Measurements from ENCODE around the gene DIDO1. TPM values are rescaled to one million over a fixed set of nuclear protein-coding genes. Genes with fewer than 3 reads are reported as not detected.

DIDO1 gene
- total RNA-seq, 4 donors from 2014 or later, result 24.2 to 39.3 (median 28.7) TPM

GRCh38 chr20:62898970-62899632 lies 27.2 kb downstream of the DIDO1 start:
- no peak for ATAC-seq
- TF ChIP-seq CTCF (IDR thresholded peaks at IDR 0.05 in 4 of 5, conservative IDR thresholded peaks at IDR 0.05 in 1 of 5), result no peak
- TF ChIP-seq POLR2A (IDR thresholded peaks at IDR 0.05), result no peak
- Histone ChIP-seq H3K4me1 (peaks cover 5 to 12% of the 10 kb centered on the region in 2 donors), H3K9me3 (no peaks in the 10 kb centered on the region), H3K27me3 (peaks cover 0 to 3% (median 0%) of the 10 kb centered on the region in 3 donors), H3K4me3 (no peak overlapping the region), H3K36me3 (peaks cover 0 to 44% of the 10 kb centered on the region in 2 donors), H3K27ac (no peak overlapping the region)
- no peak for DNase-seq
- intact Hi-C loops (cut with DNase I; ENCODE audit: low total_unique reads), result no loop called here
- in situ Hi-C loops (cut with MboI; ENCODE audit: low sequenced_read_pairs in 4 of 4), result loop anchor here in 3 of 4 donors (5.0 to 25.0 kb wide), 3 partner anchors 113 to 116 kb away; partner anchors contain the start of gene BHLHE23 (in 1 of the 3)

GRCh38 chr20:62898093-62898964 lies 28.0 kb downstream of the DIDO1 start:
- in situ Hi-C loops (cut with MboI; ENCODE audit: low sequenced_read_pairs in 4 of 4) (loop anchor here in 3 of 4 donors (5.0 to 25.0 kb wide), 3 partner anchors 114 to 116 kb away; partner anchors contain the start of gene BHLHE23 (in 1 of the 3)), intact Hi-C loops (cut with DNase I; ENCODE audit: low total_unique reads) (no loop called here)
- ATAC-seq (no peak), DNase-seq (no peak)
- Histone ChIP-seq H3K4me3 (no peak overlapping the region), H3K27me3 (peaks cover 0 to 3% (median 0%) of the 10 kb centered on the region in 3 donors), H3K9me3 (no peaks in the 10 kb centered on the region), H3K27ac (no peak overlapping the region), H3K36me3 (peaks cover 0 to 44% of the 10 kb centered on the region in 2 donors), H3K4me1 (peaks cover 5 to 12% of the 10 kb centered on the region in 2 donors)
- no peak for TF ChIP-seq CTCF (IDR thresholded peaks at IDR 0.05 in 4 of 5, conservative IDR thresholded peaks at IDR 0.05 in 1 of 5)
- TF ChIP-seq POLR2A (IDR thresholded peaks at IDR 0.05), result no peak

GRCh38 chr20:62897666-62898065 lies 28.6 kb downstream of the DIDO1 start:
- Histone ChIP-seq H3K4me3 (no peak overlapping the region), H3K36me3 (peaks cover 0 to 44% of the 10 kb centered on the region in 2 donors), H3K27me3 (peaks cover 0 to 3% (median 0%) of the 10 kb centered on the region in 3 donors), H3K27ac (no peak overlapping the region), H3K4me1 (peaks cover 5 to 12% of the 10 kb centered on the region in 2 donors), H3K9me3 (no peaks in the 10 kb centered on the region)
- TF ChIP-seq CTCF (IDR thresholded peaks at IDR 0.05 in 4 of 5, conservative IDR thresholded peaks at IDR 0.05 in 1 of 5) (no peak), POLR2A (IDR thresholded peaks at IDR 0.05) (no peak)
- ATAC-seq (no peak), DNase-seq (no peak)
- intact Hi-C loops (cut with DNase I; ENCODE audit: low total_unique reads) (no loop called here), in situ Hi-C loops (cut with MboI; ENCODE audit: low sequenced_read_pairs in 4 of 4) (loop anchor here in 3 of 4 donors (5.0 to 25.0 kb wide), 3 partner anchors 115 to 117 kb away; partner anchors contain the start of gene BHLHE23 (in 1 of the 3))

GRCh38 chr20:62896526-62896925 lies 29.8 kb downstream of the DIDO1 start:
- no peak for TF ChIP-seq POLR2A (IDR thresholded peaks at IDR 0.05)
- no peak for TF ChIP-seq CTCF (IDR thresholded peaks at IDR 0.05 in 4 of 5, conservative IDR thresholded peaks at IDR 0.05 in 1 of 5)
- DNase-seq (no peak), ATAC-seq (no peak)
- H3K4me3 ChIP-seq, result no peak overlapping the region
- no peaks in the 10 kb centered on the region for H3K9me3 ChIP-seq
- intact Hi-C loops (cut with DNase I; ENCODE audit: low total_unique reads), result no loop called here
- peaks cover 0 to 3% (median 0%) of the 10 kb centered on the region in 3 donors for H3K27me3 ChIP-seq
- peaks cover 4 to 51% of the 10 kb centered on the region in 2 donors for H3K36me3 ChIP-seq
- no peak overlapping the region for H3K27ac ChIP-seq
- in situ Hi-C loops (cut with MboI; ENCODE audit: low sequenced_read_pairs in 4 of 4), result loop anchor here in 3 of 4 donors (5.0 to 25.0 kb wide), 3 partner anchors 116 to 118 kb away; partner anchors contain the start of gene BHLHE23 (in 1 of the 3)
- peaks cover 5 to 12% of the 10 kb centered on the region in 2 donors for H3K4me1 ChIP-seq

All from gastrocnemius medialis (tissue), 4 donors.